ENCODE data around the gene SOS2.

GRCh38 chr14:50113381-50114035, 117.9 kb downstream of the SOS2 start:
- no peak for TF ChIP-seq CTCF (conservative IDR thresholded peaks at IDR 0.05)
- no peak for TF ChIP-seq EZH2 (IDR thresholded peaks at IDR 0.05; ENCODE audit: low read depth)

Measured in PC-9 (cell line).